ENCODE data around the gene CYP8B1. TPM values are rescaled to one million over a fixed set of nuclear protein-coding genes. Genes with fewer than 3 reads are reported as not detected.

CYP8B1 gene
- total RNA-seq (not detected), polyA plus RNA-seq (ENCODE audit: insufficient read depth in 1 of 8, insufficient read length in 8 of 8, low replicate concordance in 1 of 8) (under 1 TPM in 6 of 8 donors, not detected in 2; 0.02 to 0.14 (median 0.07) TPM)
- long read RNA-seq, donor 1, result 0 reads
- long read RNA-seq, donor 2, result 0 reads
- long read RNA-seq, donor 3, result 0 reads
- long read RNA-seq, donor 4, partial matches to known transcripts, result 0 of 1 reads
- long read RNA-seq, donor 4, other reads (novel, unspliced or antisense), result 0 of 1 reads
- long read RNA-seq, donor 5, result 0 reads
- long read RNA-seq, donor 6, partial matches to known transcripts, result 0 of 1 reads
- long read RNA-seq, donor 6, other reads (novel, unspliced or antisense), result 0 of 1 reads
- long read RNA-seq, donor 7, result 0 reads
- long read RNA-seq, donor 8, result 0 reads
- long read RNA-seq, donor 9, result 0 reads
- long read RNA-seq, donor 10, result 0 reads
- long read RNA-seq, donor 11, result 0 reads

GRCh38 chr3:42875325-42876151 is at the start of gene CYP8B1:
Gene CYP8B1 (minus strand): TSS chr3:42875879. CDS start chr3:42875816, 63 bp downstream.
- Histone ChIP-seq H3K4me1 (ENCODE audit: control insufficient read depth, insufficient read depth, low read length) (peaks cover 13% of the 10 kb centered on the region), H3K27me3 (ENCODE audit: control insufficient read depth, insufficient read depth, low read length) (peaks cover 5% of the 10 kb centered on the region), H3K9me3 (replicated peaks; ENCODE audit: control insufficient read depth, low read depth, low read length) (no peaks in the 10 kb centered on the region), H3K27ac (ENCODE audit: low read length) (no peak within 1 kb of the TSS), H3K4me3 (ENCODE audit: low read length) (no peak within 1 kb of the TSS), H3K36me3 (ENCODE audit: control insufficient read depth, insufficient read depth, low read length) (no peaks in the 10 kb centered on the region)
- WGBS (ENCODE audit: insufficient coverage), result 83% methylated on average over 12 of the region's 13 CpGs
- DNase-seq, result no peak

- WGBS (ENCODE audit: insufficient coverage), result 92% methylated on average over 4 of the region's 4 CpGs
- Histone ChIP-seq H3K4me3 (ENCODE audit: low read length) (no peak overlapping the region), H3K27me3 (ENCODE audit: control insufficient read depth, insufficient read depth, low read length) (no peaks in the 10 kb centered on the region), H3K36me3 (ENCODE audit: control insufficient read depth, insufficient read depth, low read length) (no peaks in the 10 kb centered on the region), H3K9me3 (replicated peaks; ENCODE audit: control insufficient read depth, low read depth, low read length) (peaks cover 14% of the 10 kb centered on the region), H3K27ac (ENCODE audit: low read length) (no peak overlapping the region), H3K4me1 (ENCODE audit: control insufficient read depth, insufficient read depth, low read length) (no peaks in the 10 kb centered on the region)
- no peak for DNase-seq
Measured at GRCh38 chr3:42923606-42924005, 47.9 kb upstream of the CYP8B1 start.

GRCh38 chr3:42914771-42915515 is 39.3 kb upstream of the CYP8B1 start:
- peaks cover 67% of the 10 kb centered on the region for H3K9me3 ChIP-seq (replicated peaks; ENCODE audit: control insufficient read depth, low read depth, low read length)
- H3K4me1 ChIP-seq (ENCODE audit: control insufficient read depth, insufficient read depth, low read length), result no peaks in the 10 kb centered on the region
- 97% methylated on average over 6 of the region's 8 CpGs for WGBS (ENCODE audit: insufficient coverage)
- no peak overlapping the region for H3K27ac ChIP-seq (ENCODE audit: low read length)
- no peaks in the 10 kb centered on the region for H3K27me3 ChIP-seq (ENCODE audit: control insufficient read depth, insufficient read depth, low read length)
- H3K36me3 ChIP-seq (ENCODE audit: control insufficient read depth, insufficient read depth, low read length), result peaks cover 42% of the 10 kb centered on the region
- no peak overlapping the region for H3K4me3 ChIP-seq (ENCODE audit: low read length)
- no peak for DNase-seq

GRCh38 chr3:42911551-42911950 is 35.9 kb upstream of the CYP8B1 start:
- 100% methylated on average over 1 of the region's 2 CpGs for WGBS (ENCODE audit: insufficient coverage)
- DNase-seq, result no peak
- Histone ChIP-seq H3K27me3 (ENCODE audit: control insufficient read depth, insufficient read depth, low read length) (no peaks in the 10 kb centered on the region), H3K9me3 (replicated peaks; ENCODE audit: control insufficient read depth, low read depth, low read length) (peaks cover 41% of the 10 kb centered on the region), H3K27ac (ENCODE audit: low read length) (no peak overlapping the region), H3K4me1 (ENCODE audit: control insufficient read depth, insufficient read depth, low read length) (peaks cover 7% of the 10 kb centered on the region), H3K4me3 (ENCODE audit: low read length) (no peak overlapping the region), H3K36me3 (ENCODE audit: control insufficient read depth, insufficient read depth, low read length) (peaks cover 57% of the 10 kb centered on the region)

- peaks cover 38% of the 10 kb centered on the region for H3K36me3 ChIP-seq (ENCODE audit: control insufficient read depth, insufficient read depth, low read length)
- H3K27me3 ChIP-seq (ENCODE audit: control insufficient read depth, insufficient read depth, low read length), result no peaks in the 10 kb centered on the region
- 98% methylated on average over 5 of the region's 7 CpGs for WGBS (ENCODE audit: insufficient coverage)
Measured at GRCh38 chr3:42908675-42909074, 33.0 kb upstream of the CYP8B1 start.

GRCh38 chr3:42906848-42907183 is 31.1 kb upstream of the CYP8B1 start:
- H3K36me3 ChIP-seq (ENCODE audit: control insufficient read depth, insufficient read depth, low read length), result peaks cover 30% of the 10 kb centered on the region
- H3K4me1 ChIP-seq (ENCODE audit: control insufficient read depth, insufficient read depth, low read length), result peaks cover 12% of the 10 kb centered on the region
- WGBS (ENCODE audit: insufficient coverage), result 57% methylated on average over 4 of the region's 4 CpGs
- no peaks in the 10 kb centered on the region for H3K27me3 ChIP-seq (ENCODE audit: control insufficient read depth, insufficient read depth, low read length)
- H3K27ac ChIP-seq (ENCODE audit: low read length), result no peak overlapping the region
- DNase-seq, result peak; percentile 20
- peaks cover 6% of the 10 kb centered on the region for H3K9me3 ChIP-seq (replicated peaks; ENCODE audit: control insufficient read depth, low read depth, low read length)
- peak overlapping the region; percentile 72 for H3K4me3 ChIP-seq (ENCODE audit: low read length)

More at GRCh38 chr3:42908675-42909074, 33.0 kb upstream of the CYP8B1 start:
- Histone ChIP-seq H3K27ac (ENCODE audit: low read length) (no peak overlapping the region), H3K9me3 (replicated peaks; ENCODE audit: control insufficient read depth, low read depth, low read length) (peaks cover 14% of the 10 kb centered on the region), H3K4me3 (ENCODE audit: low read length) (no peak overlapping the region), H3K4me1 (ENCODE audit: control insufficient read depth, insufficient read depth, low read length) (peaks cover 12% of the 10 kb centered on the region)
- no peak for DNase-seq

GRCh38 chr3:42906070-42906847 is 30.6 kb upstream of the CYP8B1 start, which contains the start of gene ZNF662:
Gene ZNF662 (plus strand): TSS chr3:42906142. CDS start chr3:42908115, 1,973 bp downstream.
- DNase-seq, result peak; percentile 82
- Histone ChIP-seq H3K27me3 (ENCODE audit: control insufficient read depth, insufficient read depth, low read length) (no peaks in the 10 kb centered on the region), H3K9me3 (replicated peaks; ENCODE audit: control insufficient read depth, low read depth, low read length) (peaks cover 3% of the 10 kb centered on the region), H3K36me3 (ENCODE audit: control insufficient read depth, insufficient read depth, low read length) (peaks cover 24% of the 10 kb centered on the region), H3K4me3 (ENCODE audit: low read length) (peak within 1 kb of the TSS; percentile 72), H3K4me1 (ENCODE audit: control insufficient read depth, insufficient read depth, low read length) (peaks cover 12% of the 10 kb centered on the region), H3K27ac (ENCODE audit: low read length) (peak within 1 kb of the TSS; percentile 71)
- under 1% methylated on average over 54 of the region's 59 CpGs for WGBS (ENCODE audit: insufficient coverage)

GRCh38 chr3:42905740-42906069 is 30.0 kb upstream of the CYP8B1 start:
- peak overlapping the region; percentile 33 for H3K27ac ChIP-seq (ENCODE audit: low read length)
- H3K4me1 ChIP-seq (ENCODE audit: control insufficient read depth, insufficient read depth, low read length), result peaks cover 12% of the 10 kb centered on the region
- no peak for DNase-seq
- no peaks in the 10 kb centered on the region for H3K9me3 ChIP-seq (replicated peaks; ENCODE audit: control insufficient read depth, low read depth, low read length)
- peaks cover 19% of the 10 kb centered on the region for H3K36me3 ChIP-seq (ENCODE audit: control insufficient read depth, insufficient read depth, low read length)
- peak overlapping the region; percentile 72 for H3K4me3 ChIP-seq (ENCODE audit: low read length)
- no peaks in the 10 kb centered on the region for H3K27me3 ChIP-seq (ENCODE audit: control insufficient read depth, insufficient read depth, low read length)
- WGBS (ENCODE audit: insufficient coverage), result 0% methylated on average over 8 of the region's 12 CpGs

- no peak overlapping the region for H3K4me3 ChIP-seq (ENCODE audit: low read length)
- peaks cover 11% of the 10 kb centered on the region for H3K36me3 ChIP-seq (ENCODE audit: control insufficient read depth, insufficient read depth, low read length)
- H3K9me3 ChIP-seq (replicated peaks; ENCODE audit: control insufficient read depth, low read depth, low read length), result no peaks in the 10 kb centered on the region
- H3K27ac ChIP-seq (ENCODE audit: low read length), result no peak overlapping the region
- no peaks in the 10 kb centered on the region for H3K27me3 ChIP-seq (ENCODE audit: control insufficient read depth, insufficient read depth, low read length)
- WGBS (ENCODE audit: insufficient coverage), result 63% methylated on average over 1 of the region's 1 CpG
- no peak for DNase-seq
- peaks cover 12% of the 10 kb centered on the region for H3K4me1 ChIP-seq (ENCODE audit: control insufficient read depth, insufficient read depth, low read length)
Measured at GRCh38 chr3:42904076-42904475, 28.4 kb upstream of the CYP8B1 start.
